Loucy (cell line): ENCODE measurements around the gene ANTXR2.

Experiments used
- H2AFZ ChIP-seq: fragments of 200-600 bp; sonication (generic); 2 replicates; pipeline ENCODE4 v1.6.0; 2016; ENCODE audit warnings: antibody characterized with exemption, mild to moderate bottlenecking, low read length, moderate library complexity
- H3F3A ChIP-seq: fragments of 200-600 bp; 2 replicates; pipeline ENCODE4 v1.6.0; 2016; ENCODE audit warnings: antibody characterized with exemption, low read depth, mild to moderate bottlenecking
- H3K27me3 ChIP-seq: fragments of 200-600 bp; sonication (generic); 2 replicates; pipeline ENCODE4 v1.6.1; 2014; ENCODE audit warnings: low read length, mild to moderate bottlenecking; ENCODE audit not compliant: insufficient read depth, poor library complexity, severe bottlenecking
- H3K36me3 ChIP-seq: fragments of 200-600 bp; sonication (generic); 2 replicates; pipeline ENCODE4 v1.6.1; 2016; ENCODE audit warnings: low read length; ENCODE audit not compliant: insufficient read depth
- H3K4me1 ChIP-seq: fragments of 200-600 bp; sonication (generic); 2 replicates; pipeline ENCODE4 v1.5.1; 2014; ENCODE audit warnings: low read length, mild to moderate bottlenecking; ENCODE audit not compliant: insufficient read depth, poor library complexity, severe bottlenecking
- H3K4me2 ChIP-seq: fragments of 200-600 bp; sonication (generic); 2 replicates; pipeline ENCODE4 v1.6.0; 2014; ENCODE audit warnings: antibody characterized with exemption, low read length, low read depth, mild to moderate bottlenecking; ENCODE audit not compliant: poor library complexity, severe bottlenecking
- H3K4me3 ChIP-seq: fragments of 200-600 bp; sonication (generic); 2 replicates; pipeline ENCODE4 v1.5.1; 2014; ENCODE audit warnings: low read length, mild to moderate bottlenecking, mixed read lengths; ENCODE audit not compliant: poor library complexity, severe bottlenecking
- H3K79me2 ChIP-seq: fragments of 200-600 bp; sonication (generic); 2 replicates; pipeline ENCODE4 v1.6.1; 2014; ENCODE audit warnings: low read length; ENCODE audit not compliant: insufficient read depth
- H3K9ac ChIP-seq: fragments of 200-600 bp; sonication (generic); 2 replicates; pipeline ENCODE4 v1.6.0; 2014; ENCODE audit warnings: mild to moderate bottlenecking, low read depth, low read length, moderate library complexity; ENCODE audit not compliant: poor library complexity, severe bottlenecking
- H3K9me2 ChIP-seq: fragments of 200-600 bp; sonication (generic); replicated peaks from 2 replicates; pipeline ENCODE4 v1.6.1; 2016; ENCODE audit warnings: low read depth, low read length, mixed read lengths
- H3K9me3 ChIP-seq: fragments of 200-600 bp; sonication (generic); 2 replicates; pipeline ENCODE4 v1.6.1; 2014; ENCODE audit warnings: mild to moderate bottlenecking, antibody characterized with exemption, low read length, low read depth; ENCODE audit not compliant: insufficient read depth
- H4K20me1 ChIP-seq: fragments of 200-600 bp; sonication (generic); 2 replicates; pipeline ENCODE4 v1.6.0; 2014; ENCODE audit warnings: antibody characterized with exemption, low read length, mild to moderate bottlenecking; ENCODE audit not compliant: insufficient read depth, poor library complexity, severe bottlenecking
- EZH2phosphoT487 ChIP-seq: fragments of 200-600 bp; IDR thresholded peaks from 2 replicates; pipeline ENCODE4 v1.6.1; 2018; ENCODE audit warnings: antibody characterized with exemption, mild to moderate bottlenecking, moderate library complexity, borderline replicate concordance
- TF ChIP-seq, protein P1 (sequence below): fragments of 200-600 bp; sonication (generic); conservative IDR thresholded peaks from 2 replicates; pipeline ENCODE4 v1.5.1; 2014; ENCODE audit warnings: mild to moderate bottlenecking, antibody characterized with exemption, low read length

Gene ANTXR2

DNA sequence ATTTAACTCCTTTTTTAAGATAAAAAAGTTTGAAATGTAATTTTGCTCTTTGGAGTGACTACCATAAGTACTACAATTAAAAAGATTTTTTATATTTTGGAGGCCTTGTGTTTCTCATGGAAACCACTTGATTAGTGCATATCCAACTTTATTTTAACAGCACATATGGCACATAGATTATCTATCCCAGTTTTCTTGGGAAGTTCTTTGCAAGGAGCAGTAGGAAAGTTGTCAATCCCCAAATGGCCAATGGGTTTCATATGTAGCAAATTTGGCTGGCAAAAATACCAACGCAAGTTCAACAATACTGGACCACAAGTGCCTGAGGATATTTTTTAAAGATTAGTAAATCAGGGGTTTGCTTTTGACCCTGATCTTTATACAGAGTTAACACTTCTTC, 15.4 kb upstream of the ANTXR2 start:
- Histone ChIP-seq H4K20me1 (no peaks in the 10 kb centered on the region), H3F3A (no peaks in the 10 kb centered on the region), H2AFZ (no peak overlapping the region), H3K27me3 (no peaks in the 10 kb centered on the region), H3K4me2 (no peak overlapping the region), H3K4me3 (no peak overlapping the region), H3K79me2 (no peaks in the 10 kb centered on the region), H3K9me2 (no peaks in the 10 kb centered on the region), H3K4me1 (no peaks in the 10 kb centered on the region), H3K36me3 (no peaks in the 10 kb centered on the region), H3K9me3 (no peaks in the 10 kb centered on the region), H3K9ac (no peak overlapping the region)
- TF ChIP-seq, protein P1, sequence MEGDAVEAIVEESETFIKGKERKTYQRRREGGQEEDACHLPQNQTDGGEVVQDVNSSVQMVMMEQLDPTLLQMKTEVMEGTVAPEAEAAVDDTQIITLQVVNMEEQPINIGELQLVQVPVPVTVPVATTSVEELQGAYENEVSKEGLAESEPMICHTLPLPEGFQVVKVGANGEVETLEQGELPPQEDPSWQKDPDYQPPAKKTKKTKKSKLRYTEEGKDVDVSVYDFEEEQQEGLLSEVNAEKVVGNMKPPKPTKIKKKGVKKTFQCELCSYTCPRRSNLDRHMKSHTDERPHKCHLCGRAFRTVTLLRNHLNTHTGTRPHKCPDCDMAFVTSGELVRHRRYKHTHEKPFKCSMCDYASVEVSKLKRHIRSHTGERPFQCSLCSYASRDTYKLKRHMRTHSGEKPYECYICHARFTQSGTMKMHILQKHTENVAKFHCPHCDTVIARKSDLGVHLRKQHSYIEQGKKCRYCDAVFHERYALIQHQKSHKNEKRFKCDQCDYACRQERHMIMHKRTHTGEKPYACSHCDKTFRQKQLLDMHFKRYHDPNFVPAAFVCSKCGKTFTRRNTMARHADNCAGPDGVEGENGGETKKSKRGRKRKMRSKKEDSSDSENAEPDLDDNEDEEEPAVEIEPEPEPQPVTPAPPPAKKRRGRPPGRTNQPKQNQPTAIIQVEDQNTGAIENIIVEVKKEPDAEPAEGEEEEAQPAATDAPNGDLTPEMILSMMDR: no peak
- TF ChIP-seq EZH2phosphoT487: no peak

DNA sequence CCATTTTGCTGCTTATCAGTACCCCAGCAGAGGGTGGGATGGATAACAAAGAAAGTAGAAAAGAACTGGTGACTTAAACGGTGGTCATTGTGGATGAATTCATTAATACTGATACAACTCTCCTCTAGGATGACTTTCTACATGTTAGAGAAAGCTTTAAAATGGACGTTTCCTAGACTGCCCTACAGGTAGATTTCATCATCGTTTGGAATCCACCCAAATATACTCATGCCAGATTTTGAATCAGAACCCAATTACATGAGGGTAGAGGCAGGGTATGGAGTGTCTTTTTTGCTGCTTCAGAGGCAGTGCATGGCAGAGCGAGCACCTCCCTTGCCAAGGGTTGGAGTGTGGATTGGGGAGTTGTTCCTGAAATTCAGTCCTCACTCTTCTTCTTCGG, 13.3 kb upstream of the ANTXR2 start:
- no peak overlapping the region for H3K4me3 ChIP-seq
- no peaks in the 10 kb centered on the region for H3K9me2 ChIP-seq
- TF ChIP-seq, protein P1: no peak
- no peak for TF ChIP-seq EZH2phosphoT487
- H3K9ac ChIP-seq: no peak overlapping the region
- no peaks in the 10 kb centered on the region for H3K36me3 ChIP-seq
- H4K20me1 ChIP-seq: no peaks in the 10 kb centered on the region
- H3K9me3 ChIP-seq: no peaks in the 10 kb centered on the region
- H3K79me2 ChIP-seq: no peaks in the 10 kb centered on the region
- H2AFZ ChIP-seq: no peak overlapping the region
- no peaks in the 10 kb centered on the region for H3F3A ChIP-seq
- H3K27me3 ChIP-seq: no peaks in the 10 kb centered on the region
- no peak overlapping the region for H3K4me2 ChIP-seq
- peaks cover 6% of the 10 kb centered on the region for H3K4me1 ChIP-seq

DNA sequence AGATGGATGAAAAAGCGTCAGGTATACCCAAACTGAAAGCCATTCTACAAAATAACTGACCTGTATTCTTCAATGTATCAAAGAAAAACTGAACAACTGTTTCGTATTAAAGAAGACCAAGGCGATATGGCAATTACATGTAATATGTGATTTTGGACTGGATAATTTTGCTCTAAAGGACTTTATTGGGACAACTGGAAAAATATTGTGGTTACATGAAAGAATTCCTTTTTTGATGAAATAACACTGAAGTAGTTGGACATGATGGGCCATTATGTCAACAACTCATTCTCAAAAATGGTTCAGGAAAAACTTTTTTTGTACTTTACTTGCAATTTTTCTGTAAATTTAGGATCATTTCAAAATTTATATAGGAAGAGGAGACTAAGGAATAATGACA, 12.1 kb upstream of the ANTXR2 start:
- Histone ChIP-seq H3F3A (no peaks in the 10 kb centered on the region), H3K9ac (no peak overlapping the region)

More for the DNA sequence above, 12.1 kb upstream of the ANTXR2 start:
- H3K9me3 ChIP-seq: no peaks in the 10 kb centered on the region
- peaks cover 9% of the 10 kb centered on the region for H3K4me1 ChIP-seq
- H3K27me3 ChIP-seq: no peaks in the 10 kb centered on the region
- H3K36me3 ChIP-seq: no peaks in the 10 kb centered on the region
- no peaks in the 10 kb centered on the region for H3K9me2 ChIP-seq
- H3K4me2 ChIP-seq: no peak overlapping the region
- H2AFZ ChIP-seq: no peak overlapping the region
- no peak for TF ChIP-seq EZH2phosphoT487
- TF ChIP-seq, protein P1: no peak
- H4K20me1 ChIP-seq: no peaks in the 10 kb centered on the region
- H3K79me2 ChIP-seq: no peaks in the 10 kb centered on the region
- H3K4me3 ChIP-seq: no peak overlapping the region
